Right lung (tissue), 5 donors: Measurements from ENCODE around the gene SART3. TPM values are rescaled to one million over a fixed set of nuclear protein-coding genes. Genes with fewer than 3 reads are reported as not detected.

ENCODE experiments used
- DNase-seq, 2 donors: peaks; one replicate each; pipeline ENCODE4 v3.0.0-alpha.2; 2013
- polyA plus RNA-seq, 5 donors: library from polyadenylated mRNA; unstranded; fragments of 120-200 nt; gene quantifications; one replicate each; pipeline versions ENCODE4 v1.2.1 to v1.2.3, GENCODE V29; 2013; ENCODE audit warnings: inconsistent platforms in 1 of 5, low replicate concordance in 1 of 5; ENCODE audit not compliant: insufficient read length in 5 of 5, insufficient read depth in 1 of 5

The SART3 gene
- polyA plus RNA-seq, 5 donors = 53.3 to 78.7 (median 61.3) TPM

DNA sequence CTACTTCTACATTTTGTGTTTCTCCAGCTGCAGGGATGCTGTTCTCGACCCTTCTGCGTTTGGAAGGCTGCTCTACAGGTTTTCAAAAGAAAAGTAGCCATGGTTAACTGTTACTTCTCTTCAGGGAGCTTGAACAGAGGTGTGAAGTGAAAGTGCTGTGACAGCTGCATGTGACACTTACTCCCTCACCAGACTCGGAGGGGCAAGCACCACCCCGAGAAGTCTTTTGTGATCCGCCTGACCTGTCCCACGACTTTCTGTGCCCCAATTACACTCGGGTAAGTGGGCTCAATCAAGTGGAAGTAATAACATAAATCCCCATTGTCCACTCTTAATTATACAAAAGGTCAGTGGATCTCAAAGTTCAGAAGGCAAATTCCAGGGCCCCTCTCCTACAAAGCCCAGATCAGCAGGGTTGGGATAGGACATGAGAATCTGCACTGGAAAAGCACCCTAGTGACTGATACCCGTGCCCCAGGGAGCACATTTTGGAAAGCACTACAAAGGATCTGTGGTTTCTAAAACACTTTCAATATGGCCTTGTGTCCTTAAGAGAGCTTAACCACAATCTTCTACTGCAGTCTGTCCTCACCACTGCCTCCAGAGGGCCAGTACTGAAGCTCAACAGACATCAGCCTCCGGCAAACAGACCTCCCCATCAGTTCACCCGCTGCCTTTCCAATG lies 34.3 kb downstream of the SART3 start:
- DNase-seq = no peak

DNA sequence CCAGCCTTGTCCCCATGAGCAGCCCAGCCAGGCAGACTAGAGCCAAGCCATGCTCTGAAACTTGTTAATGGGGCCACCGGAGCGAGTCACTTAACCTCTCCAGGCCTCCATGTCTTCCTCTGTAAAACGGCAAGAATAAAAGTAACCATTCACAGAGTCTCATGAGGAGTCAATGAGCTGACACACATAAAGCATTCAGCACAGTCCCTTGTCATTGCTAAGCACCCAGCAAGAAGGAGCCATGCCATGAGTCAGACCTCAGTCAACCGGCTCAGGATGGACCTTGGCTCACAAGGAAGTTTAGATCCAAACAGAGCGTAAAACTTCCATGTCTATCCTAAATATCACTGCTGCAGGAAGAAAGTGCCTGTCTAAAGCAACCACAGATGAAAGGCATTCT lies 35.3 kb downstream of the SART3 start:
- DNase-seq = no peak

DNA sequence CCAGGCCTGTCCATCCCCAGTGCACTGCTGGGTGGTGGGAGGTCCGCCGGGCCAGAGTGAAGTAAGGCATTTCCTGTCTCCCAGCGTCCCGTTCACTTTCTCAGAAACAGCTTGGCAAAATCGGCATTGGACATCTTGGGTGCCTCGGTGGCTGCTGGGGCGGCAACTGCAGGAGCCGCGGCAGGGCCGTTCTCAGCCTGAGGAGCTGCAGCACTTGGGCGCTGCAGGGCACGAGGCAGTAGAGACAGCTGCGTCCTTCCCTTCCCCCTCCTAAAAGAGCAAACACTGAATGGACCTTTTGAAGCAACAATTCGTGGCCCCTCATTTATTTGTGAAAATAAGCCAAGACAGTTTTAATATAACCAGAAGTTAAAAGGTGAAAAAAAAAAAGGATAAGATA lies 37.6 kb downstream of the SART3 start:
- no peak for DNase-seq

DNA sequence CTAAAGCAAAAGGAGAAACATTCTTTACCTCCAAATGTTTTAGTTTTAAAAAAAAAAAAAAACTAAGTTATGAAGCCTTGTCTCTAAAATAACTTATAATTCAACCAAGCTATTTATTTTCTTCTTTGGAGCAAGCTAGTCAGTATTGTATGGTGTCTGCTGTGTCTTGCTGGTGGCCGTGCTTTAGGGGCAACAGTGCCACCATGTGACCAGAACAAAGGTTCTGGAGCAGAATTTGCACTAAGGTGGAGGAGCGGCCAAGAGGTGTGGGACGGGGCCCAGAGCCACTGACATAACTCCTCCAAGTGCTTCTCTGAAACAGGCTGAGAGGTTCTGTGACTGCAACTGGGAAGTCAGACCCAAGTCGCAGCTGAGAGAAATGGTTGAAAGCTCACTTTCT lies 41.4 kb downstream of the SART3 start:
- DNase-seq = no peak

DNA sequence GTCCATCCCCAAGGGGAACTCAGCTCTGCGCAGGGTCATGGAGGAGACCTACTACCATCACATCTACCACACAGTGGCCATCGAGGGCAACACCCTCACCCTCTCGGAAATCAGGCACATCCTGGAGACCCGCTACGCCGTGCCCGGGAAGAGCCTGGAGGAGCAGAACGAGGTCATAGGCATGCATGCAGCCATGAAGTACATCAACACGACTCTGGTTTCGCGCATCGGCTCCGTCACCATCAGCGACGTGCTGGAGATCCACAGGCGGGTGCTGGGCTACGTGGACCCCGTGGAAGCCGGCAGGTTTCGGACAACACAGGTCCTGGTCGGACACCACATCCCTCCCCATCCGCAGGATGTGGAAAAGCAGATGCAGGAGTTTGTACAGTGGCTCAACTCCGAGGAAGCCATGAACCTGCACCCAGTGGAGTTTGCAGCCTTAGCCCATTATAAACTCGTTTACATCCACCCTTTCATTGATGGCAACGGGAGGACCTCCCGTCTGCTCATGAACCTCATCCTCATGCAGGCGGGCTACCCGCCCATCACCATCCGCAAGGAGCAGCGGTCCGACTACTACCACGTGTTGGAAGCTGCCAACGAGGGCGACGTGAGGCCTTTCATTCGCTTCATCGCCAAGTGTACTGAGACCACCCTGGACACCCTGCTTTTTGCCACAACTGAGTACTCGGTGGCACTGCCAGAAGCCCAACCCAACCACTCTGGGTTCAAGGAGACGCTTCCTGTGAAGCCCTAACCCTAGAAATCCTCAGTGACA lies 42.1 kb downstream of the SART3 start:
- DNase-seq = no peak

DNA sequence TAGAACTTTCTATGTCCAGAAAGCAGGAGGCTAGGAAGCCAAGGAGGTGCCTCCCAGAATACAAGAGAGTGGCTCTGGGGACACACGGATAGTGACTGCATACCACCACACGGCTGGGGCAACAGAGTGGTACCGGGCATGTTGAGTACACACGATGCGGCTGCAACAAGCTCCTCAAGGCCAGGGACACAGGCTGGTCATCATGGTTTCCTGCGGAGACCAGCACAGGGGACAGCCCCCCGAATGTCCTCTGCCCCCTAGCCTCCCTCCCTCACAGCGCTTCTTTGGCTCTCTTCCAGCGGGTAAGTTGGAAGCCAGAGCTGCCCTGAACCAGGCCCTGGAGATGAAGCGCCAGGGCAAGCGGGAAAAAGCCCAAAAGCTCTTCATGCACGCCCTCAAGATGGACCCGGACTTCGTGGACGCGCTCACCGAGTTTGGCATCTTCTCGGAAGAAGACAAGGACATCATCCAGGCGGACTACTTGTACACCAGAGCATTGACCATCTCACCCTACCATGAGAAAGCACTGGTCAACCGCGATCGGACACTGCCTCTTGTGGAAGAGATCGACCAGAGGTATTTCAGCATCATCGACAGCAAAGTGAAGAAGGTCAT lies 42.8 kb downstream of the SART3 start:
- no peak for DNase-seq

DNA sequence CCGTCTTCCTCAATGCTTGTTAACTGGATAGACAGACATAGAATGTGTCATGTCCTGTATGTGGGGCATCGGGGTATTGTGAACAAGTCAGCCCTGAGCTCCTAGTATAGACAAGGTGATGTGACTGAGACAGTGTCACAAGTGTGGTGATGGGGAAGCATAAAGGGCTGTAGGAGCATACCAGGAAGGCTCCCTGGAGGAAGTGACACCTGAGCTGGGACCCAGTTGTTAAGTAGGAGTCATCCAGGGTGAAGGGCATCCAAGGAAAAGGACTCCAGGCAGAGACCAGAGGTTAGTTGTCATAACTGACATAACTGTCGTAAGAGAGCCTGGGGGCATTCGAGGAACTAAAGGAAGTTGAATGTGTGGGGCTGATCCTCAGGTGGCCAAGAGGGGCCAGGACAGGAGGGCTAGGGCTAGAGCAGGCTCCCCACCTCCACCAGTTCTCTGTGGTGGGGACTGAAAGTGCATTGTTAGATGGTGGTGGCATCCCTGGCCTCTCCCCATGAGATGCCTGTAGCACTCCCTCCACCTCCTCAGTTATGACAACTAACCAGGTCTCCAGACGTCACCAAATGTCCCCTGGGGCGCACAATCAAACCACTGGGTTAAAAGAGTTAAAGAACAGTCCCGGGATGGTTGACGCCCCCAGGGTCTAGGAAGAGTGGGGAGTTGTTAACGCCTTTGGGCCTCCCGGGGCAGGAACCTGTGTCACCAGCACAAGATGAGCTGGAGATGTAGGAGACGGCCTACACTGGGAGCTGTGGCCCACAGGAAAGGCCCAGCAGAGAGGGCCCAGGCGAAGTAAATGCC lies 43.5 kb downstream of the SART3 start:
- no peak for DNase-seq

DNA sequence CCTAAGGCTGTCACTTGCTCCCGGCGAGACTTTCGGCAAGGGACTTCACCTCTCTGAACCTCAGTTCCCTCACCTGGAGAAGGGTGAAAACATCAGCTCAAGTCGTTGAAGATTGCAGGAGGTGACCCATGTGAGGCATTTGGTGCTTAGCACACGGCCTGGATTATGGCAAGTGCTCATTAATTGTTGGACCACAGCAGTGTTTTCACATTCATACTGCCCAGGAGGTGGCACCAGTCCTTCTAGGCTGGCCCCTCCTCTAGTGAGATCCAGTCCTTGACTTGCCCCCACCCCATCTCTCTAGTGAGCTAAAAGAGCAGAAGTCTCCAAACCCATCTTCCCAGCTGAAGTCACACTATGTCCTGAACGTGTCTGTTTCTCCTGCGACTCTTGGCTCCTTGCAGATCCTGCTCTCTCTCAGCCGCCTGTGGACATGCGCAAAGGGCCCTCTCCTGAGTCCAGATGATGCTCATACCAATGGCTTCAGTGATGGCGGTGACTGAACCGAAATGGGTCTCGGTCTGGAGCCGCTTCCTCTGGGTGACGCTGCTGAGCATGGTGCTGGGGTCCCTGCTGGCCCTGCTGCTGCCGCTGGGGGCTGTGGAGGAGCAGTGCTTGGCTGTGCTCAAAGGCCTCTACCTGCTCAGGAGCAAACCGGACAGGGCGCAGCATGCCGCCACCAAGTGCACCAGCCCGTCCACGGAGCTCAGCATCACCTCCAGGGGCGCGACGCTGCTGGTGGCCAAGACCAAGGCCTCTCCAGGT lies 44.3 kb downstream of the SART3 start:
- DNase-seq = no peak

DNA sequence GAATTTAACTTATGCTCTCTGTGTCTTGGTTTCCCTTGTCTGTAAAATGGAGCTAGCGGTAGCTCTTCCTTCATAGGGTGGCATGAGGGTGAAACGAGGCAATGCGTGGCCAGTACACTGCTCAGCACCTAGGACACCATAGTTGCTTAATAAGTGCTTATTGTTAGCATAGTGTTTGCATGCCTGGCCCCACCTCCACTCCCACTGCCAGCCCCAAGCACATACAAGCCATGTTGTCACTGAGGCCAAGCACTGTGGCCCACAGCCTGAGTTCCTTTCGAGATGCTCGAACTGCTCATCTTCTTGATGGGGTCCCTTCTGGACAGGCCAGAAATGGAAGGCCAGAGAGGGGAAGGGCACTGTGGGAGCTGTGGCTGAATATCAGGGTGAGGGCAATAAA lies 45.1 kb downstream of the SART3 start:
- no peak for DNase-seq

DNA sequence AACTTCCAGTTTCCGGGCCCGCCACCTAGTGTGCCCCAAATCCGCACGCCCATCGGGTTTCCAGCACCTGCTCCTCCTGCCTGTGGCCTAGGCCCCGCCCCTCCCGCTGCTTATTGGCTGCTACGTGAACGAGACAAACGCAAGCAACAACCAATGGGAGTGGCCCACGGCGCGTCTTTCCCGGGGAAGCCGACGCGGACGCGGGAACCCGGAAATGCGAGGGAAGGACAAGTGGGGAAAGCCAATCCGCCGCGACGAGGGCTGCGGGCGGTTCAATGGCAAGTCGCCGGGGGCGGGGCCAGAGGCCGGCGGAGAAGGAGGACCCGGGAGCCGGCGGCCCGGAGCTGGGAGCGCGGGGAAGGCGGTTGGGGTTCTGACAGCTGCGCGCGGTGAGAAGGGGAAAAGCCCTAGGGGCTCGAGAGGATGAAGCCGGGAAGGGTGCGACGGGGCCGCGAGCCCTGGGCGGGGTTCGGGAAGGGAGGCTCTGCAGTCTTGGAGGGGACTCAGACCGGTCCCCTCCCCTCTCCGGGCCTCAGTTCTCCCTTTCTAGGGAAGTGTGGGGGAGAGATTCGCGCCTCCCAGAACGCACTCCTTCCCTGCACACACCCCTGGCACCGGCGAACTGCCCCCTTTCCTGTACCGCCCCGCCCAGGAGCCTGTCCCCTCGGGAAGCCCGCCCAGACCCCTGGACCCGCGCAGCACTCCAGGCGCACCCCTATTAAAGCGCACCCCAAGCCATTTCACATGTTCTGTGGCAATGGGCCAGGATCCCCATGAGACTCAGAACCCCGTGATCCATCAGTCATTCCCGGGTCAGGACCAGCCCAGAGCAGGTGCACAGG lies 45.8 kb downstream of the SART3 start, which contains the start of gene FICD:
Gene FICD, plus strand, starts transcription at position 305 of the 842 bp plus-strand sequence. CDS start 1,696 bp downstream, outside the sequence.
- peak; percentile 97 to 98 for DNase-seq

DNA sequence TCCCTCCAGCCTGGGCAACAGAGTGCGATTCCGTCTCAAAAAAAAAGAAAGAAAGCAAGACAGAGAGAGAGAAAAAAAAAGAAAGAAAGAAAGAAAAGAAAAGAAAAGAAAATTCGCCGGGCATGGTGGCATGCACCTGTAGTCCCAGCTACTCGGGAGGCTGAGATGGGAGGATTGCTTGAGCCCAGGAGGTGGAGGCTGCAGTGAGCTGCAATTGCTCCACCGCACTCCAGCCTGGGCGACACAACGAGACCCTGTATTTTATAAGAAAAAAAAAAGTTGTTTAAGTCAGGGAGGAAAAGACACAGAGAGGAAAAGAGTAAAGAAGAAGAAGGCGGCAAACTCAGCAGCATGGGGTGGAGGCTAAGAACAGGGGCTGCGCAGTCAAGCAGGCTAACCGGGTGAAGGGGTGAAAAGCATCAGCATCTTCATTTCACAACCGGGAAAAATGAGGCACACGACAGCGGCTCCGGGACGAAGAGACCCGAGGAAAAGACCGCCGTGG lies 46.5 kb downstream of the SART3 start:
- no peak for DNase-seq

DNA sequence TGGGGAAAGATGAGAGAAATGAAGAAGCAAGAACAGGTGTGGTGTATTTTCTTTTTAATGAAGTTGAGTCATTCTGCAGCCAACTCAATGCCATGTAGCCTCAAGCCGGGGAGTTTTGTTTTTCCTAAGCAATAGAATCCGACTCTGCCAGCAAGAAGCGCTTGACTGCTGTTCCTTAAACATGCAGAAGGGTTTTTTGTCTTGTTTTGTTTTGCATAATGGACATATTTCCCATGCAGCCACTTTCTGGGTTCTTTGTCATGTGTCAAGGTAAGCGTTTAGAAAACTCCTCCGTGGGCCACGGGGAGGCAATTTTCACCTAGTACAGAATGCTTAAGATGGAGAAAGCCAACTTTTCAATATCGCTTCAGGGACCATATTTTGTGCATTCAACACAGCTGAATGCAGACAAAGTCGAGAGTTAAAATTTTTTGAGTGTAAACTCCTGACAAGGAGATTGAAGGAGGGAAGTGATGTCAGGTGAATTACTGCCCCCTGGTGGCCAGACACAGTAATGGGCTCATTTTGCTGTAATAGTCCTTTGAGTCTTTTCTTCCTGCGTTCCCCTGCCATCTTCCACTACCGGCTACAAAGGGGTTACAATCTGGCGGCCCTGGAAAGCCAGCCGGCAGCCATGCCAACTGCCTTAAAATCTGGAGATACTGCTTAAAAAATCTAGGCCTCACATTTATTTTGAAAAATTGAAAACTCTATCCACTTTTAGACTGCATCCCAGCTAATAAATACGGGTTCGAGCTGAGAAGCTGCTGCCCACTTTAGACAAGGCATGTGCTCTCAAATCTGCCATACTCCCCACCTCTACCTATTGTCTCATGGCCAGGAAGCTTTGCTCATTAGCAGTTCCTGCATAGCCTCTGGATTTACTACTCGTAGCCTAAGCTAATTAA lies 49.1 kb downstream of the SART3 start:
- DNase-seq = peak; percentile 51 to 58

DNA sequence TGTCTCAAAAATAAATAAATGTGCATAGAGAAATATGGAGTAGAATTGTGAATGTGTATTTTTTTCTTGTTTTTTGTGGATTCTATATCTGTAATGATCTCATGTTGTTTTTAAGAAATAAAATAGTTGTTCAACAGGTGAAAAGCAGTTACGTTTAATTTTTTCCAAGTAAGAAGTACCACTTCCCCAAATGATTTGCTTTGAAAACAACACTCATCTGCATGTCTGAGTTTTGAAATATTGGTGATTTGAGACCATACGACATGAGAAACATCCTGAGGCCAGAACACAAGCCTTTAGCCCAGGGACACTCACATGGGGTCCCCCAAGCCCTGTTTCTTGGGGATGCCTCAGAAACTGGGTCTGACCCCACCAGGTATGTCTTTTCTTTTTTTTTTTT lies 50.1 kb downstream of the SART3 start:
- DNase-seq = no peak

DNA sequence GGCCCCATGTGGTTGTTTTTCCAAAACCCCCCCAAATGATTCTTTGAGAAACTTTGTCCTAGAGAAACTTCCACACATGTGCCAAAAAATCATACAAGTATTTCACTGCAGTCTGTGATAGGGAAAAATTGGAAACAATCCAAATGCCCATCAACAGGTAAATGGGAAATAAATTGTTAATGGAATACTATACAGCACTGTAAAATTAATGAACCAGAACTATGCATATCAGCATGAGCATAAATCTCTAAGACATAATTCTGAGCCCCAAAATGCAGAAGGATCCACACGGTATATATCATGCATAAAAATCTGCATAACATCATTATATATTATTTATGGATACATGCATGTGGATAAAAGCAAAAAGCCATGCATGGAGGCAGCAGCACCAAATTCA lies 51.2 kb downstream of the SART3 start:
- DNase-seq = no peak

DNA sequence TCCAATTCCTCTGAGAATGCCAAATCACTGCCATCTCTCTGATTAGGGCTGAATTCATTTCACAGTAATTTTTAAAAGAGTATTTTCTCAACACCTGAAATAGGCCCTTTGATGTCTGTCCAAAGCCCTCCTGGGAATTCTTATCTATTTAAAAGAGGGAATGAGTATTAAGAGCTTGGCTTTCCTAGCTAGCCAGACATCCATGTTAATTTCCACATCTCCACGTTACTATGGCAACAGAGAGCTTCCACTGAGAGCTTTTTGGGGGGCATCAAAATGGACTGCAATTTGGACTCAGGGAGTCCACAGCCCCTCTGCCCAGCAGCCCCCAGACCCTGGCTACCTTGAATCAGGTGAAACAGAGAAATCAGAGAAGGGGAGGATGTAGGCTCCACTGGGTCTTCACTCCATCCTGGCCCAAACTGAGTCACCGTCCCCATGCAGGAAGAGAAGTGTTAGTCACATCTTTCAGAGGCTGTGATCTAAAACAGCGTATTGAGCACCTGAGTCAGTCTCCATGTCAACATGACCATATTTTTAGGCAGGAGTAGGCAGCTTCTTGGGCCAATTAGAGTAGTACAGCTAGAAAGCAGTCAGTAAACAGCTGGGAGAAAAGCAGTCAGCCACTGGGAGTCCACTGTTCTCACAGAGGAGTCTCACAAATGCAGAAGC lies 52.9 kb downstream of the SART3 start:
- DNase-seq = no peak

DNA sequence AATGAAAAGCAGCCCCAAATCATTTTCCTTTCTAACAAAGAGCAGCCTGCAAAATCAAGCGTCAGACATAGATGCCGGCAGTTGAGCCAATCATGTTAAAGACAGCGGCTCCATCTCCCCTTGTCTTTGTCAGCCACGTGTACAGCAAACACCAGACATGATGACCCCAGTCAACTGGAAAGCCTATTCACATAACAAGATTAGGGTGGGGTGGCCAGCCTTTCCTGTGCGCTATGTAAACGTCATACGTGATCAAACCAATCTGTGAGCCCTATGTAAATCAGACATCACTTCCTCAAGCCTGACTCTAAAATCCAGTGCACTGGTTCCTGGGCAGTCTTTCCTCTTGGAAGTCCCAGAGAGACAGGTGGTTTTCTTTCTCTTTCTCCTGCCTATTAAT lies 55.8 kb downstream of the SART3 start:
- no peak for DNase-seq

DNA sequence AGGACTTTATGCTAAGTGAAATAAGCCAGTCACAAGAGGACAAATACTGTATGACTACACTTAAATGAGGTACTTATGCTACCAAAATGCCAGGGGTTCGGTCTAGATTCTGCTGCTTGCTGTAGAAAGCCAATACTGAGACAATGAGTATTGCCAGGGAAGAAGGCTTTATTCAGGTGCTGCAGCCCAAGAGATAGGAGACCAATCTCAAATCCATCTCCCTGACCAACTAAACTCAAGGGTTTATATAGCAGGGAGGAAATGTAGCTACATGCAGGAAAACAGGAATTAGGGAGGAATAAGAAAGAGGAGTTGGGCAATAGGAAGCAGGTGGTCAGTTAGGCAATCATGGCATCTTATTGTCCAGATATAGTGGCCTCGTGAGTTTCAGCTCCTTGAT lies 58.1 kb downstream of the SART3 start:
- no peak for DNase-seq

DNA sequence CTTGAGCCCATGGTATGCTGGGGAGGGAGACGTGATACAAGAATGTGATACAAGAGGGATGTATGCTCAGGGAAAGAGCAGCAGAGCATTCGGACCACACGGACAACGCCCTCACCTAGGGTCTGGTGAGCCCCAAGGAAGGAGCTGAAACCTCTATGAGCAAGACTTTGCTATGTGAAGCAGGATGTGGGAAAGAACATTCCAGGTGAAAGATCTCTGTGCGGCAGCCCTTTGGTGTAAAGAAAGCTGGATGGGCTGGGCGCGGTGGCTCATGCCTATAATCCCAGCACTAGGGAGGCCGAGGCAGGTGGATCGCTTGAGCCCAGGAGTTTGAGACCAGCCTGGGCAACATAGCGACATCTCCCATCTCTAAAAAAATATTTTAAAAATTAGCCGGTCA lies 62.8 kb downstream of the SART3 start:
- no peak for DNase-seq
